GM18951 (cell line): Measurements from ENCODE around the gene GALNS.

Experiments used
- POLR2A ChIP-seq: IDR thresholded peaks from 4 replicates; pipeline ENCODE4 v1.6.1; 2011; ENCODE audit warnings: mild to moderate bottlenecking; ENCODE audit not compliant: insufficient read length, insufficient read depth; ENCODE audit errors: extremely low read depth
- in situ Hi-C: fragments of 300-500 bp; cut with MboI; formaldehyde crosslinking; loops from one replicate; pipeline ENCODE4 v1.12.0; 2022; ENCODE audit warnings: low sequenced_read_pairs, mixed read lengths, inconsistent platforms; ENCODE audit not compliant: unreplicated experiment

The GALNS gene

GRCh38 chr16:88839745-88840599 is 16.8 kb downstream of the GALNS start:
- no peak for TF ChIP-seq POLR2A
- in situ Hi-C loops: no loop called here

DNA sequence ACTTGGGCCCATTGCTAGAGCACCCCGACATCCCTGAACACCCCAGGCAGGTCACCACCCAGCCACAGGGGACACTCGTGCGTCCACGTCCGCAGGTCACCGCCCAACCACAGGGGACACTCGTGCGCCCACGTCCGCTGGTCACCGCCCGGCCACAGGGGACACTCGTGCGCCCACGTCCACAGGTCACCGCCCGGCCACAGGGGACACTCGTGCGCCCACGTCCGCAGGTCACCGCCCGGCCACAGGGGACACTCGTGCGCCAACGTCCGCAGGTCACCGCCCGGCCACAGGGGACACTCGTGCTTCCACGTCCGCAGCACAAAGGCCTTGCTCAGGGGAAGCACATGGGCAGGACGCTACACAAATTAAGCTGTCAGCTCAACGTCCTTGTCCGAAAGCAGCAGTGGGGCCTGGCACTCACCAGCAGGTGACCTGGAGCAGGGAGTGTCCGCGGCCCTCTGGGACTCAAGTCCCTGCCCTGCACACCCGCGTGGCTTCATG is 17.7 kb downstream of the GALNS start:
- TF ChIP-seq POLR2A: no peak
- in situ Hi-C loops: no loop called here

DNA sequence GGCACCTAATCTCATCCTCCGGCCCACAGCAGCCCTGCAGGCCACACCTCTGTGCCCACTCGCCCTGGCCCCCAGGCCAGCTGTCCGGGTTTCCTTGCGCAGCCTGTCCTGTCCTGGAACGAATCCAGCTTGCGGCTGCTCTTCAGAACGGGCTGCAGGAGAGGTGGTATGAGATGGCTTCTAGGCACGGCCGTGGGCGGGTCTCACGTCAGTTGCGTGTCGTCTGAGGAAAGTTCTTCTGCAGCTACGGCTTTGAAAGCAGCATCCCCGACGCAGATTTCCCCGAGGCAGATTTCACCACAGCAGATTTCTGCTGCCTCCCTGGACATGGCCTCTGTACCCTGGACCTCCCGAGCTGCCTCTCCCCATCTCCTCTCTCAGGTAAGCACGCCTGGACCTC is 18.2 kb downstream of the GALNS start:
- no peak for TF ChIP-seq POLR2A
- in situ Hi-C loops: no loop called here

- in situ Hi-C loops: no loop called here
- TF ChIP-seq POLR2A: no peak
Observed at GRCh38 chr16:88837806-88838205, 18.9 kb downstream of the GALNS start.

DNA sequence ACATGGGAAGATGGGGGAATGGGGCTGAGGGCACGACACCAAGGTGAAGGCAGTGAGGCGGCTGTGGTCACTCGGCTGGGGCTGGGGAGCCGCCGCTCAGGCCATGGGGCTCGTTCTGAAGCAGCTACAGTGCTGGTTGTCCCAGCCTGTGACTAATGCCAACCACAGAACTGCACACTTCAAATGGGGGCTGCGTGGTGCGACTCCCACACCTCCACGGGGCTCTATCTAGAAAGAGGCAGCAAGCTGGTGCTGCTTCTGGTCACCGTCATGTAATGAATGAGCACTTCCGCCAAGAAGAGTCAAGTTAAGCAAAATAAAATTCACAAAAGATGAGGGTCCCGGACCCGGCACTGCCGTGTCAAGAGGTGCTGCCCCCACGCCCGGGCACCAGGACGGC is 20.0 kb downstream of the GALNS start:
- in situ Hi-C loops: no loop called here

DNA sequence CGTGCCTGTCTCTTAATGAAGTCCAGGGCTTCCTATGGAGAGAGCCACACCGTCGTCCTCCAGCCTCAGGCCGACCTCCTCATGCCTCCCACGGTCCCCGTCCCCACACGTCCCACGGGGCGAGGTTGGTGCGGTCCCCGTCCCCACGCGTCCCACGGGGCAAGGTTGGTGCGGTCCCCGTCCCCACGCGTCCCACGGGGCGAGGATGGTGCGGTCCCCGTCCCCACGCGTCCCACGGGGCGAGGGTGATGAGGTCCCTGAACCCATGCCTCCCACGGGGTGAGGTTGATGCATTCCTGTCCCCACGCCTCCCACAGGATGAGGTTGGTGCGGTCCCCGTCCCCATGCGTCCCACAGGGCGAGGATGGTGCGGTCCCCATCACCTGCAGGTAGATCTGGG is 20.9 kb downstream of the GALNS start:
- in situ Hi-C loops: no loop called here
- no peak for TF ChIP-seq POLR2A

More for the DNA sequence above, 20.0 kb downstream of the GALNS start:
- TF ChIP-seq POLR2A: no peak

DNA sequence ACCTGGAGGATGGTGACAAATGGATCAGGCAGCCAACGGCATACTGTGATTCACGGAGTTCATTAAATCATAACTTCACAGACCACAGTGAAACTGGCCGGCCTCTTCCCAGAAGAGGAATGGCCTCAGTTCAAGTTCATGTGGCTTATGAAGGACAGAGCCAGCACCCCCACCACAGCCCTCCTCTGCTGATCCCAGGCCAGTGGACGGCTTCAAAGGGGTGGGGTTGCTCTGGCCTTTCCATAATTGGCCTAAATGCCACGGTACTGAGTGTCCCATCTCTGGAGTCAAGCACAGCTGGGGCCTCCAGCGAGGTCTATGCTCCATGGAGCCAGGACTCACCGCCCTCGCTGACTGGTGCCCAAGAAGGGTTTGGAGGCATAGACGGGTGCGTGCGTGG is 21.4 kb downstream of the GALNS start:
- no peak for TF ChIP-seq POLR2A
- in situ Hi-C loops: no loop called here

DNA sequence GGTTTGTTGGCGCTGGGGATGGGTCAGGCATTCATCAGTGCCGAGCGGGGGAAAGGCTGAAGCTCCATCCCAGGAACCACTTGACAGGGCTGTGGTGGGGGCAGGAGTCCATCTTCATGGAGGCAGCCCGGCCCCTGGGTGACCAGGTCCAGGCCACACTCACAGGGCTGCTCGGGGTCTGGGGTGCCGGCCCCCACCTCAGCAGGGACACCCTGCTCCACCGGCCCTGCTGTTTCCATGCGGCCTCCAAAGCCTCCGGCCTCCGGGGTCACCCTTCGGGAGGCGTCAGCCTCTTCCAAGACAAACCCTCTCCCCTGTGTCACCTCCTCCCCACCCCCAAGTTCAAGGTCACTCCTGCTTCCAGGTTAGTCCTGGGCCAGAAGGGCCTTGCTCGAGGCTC is 22.1 kb downstream of the GALNS start:
- in situ Hi-C loops: no loop called here
- TF ChIP-seq POLR2A: no peak

DNA sequence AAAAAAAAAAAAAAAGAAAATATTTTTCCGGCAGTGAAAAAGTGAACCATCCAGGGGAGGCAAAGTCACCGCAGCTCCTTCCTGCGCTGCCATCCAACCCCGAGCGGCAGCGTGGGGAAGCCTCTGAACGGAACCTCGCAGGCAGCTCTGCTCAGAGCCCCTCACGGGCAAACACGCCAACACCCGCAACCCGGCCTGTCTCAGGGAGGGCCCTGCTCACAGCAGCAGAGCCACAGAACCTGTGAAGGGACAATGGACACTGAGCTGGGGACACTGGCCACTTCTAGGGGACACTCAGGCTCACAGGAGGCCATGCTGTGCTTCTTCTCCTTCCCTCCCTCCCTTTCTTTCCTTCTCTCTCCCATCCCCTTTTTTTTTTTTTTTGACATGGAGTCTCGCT is 23.7 kb downstream of the GALNS start:
- TF ChIP-seq POLR2A: no peak
- in situ Hi-C loops: no loop called here

- in situ Hi-C loops: no loop called here
- TF ChIP-seq POLR2A: no peak
Observed at GRCh38 chr16:88831838-88832237, 24.9 kb downstream of the GALNS start.

- in situ Hi-C loops: no loop called here
Observed at GRCh38 chr16:88830783-88831182, 26.0 kb downstream of the GALNS start.

DNA sequence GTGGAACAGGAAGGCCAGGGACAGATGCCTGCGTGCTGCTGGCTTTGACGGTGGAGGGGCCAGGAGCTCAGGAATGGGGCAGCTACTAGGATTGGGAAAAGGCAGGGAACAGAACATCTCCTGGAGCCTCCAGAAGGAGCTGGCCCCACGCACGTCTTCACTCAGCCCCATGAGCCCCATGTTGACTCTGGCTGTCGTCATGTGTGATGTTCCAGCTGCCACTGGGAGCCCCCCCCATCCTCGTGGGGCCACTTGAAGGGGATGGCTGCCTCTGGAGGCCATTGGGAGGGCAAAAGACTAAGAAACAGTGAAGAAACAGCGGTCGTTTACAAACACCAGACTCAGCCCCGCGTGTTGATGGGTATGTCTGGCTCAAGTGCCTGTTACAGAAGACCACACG is 26.5 kb downstream of the GALNS start:
- no peak for TF ChIP-seq POLR2A
- in situ Hi-C loops: no loop called here

More at GRCh38 chr16:88830783-88831182, 26.0 kb downstream of the GALNS start:
- TF ChIP-seq POLR2A: no peak

- no peak for TF ChIP-seq POLR2A
- in situ Hi-C loops: no loop called here
Observed at GRCh38 chr16:88828711-88829110, 28.0 kb downstream of the GALNS start.

DNA sequence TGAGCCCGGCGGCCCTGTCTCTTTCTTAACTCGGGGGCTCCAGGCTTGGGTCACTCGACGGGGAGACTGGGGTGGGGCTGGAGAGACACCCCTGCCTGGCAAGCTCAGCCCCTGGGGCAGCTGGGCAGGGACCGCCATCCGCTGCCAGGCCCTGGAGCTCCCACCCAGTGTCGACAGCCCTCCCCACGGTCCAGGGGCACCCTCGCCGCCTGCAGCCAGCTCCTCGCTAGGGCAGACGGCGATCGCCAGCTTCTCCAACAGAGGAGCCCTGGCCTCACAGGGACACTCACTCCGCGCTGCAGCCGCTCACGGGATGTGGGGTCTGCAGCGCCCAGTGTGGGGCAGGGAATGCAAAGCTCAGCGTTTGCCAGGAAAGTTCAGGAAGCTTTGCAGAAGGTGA is 29.0 kb downstream of the GALNS start:
- in situ Hi-C loops: no loop called here
- no peak for TF ChIP-seq POLR2A
